GM04503 (cell line): Measurements from ENCODE around the gene VPS13A.

ENCODE experiments used
- DNase-seq: peaks from one replicate; pipeline ENCODE4 v3.0.0-alpha.2; 2012; ENCODE audit warnings: low read depth

Gene VPS13A

GRCh38 chr9:77457916-77458592, 280.7 kb downstream of the VPS13A start:
- DNase-seq, result no peak

- DNase-seq, result no peak
Observed at GRCh38 chr9:77460938-77461337, 283.6 kb downstream of the VPS13A start.

GRCh38 chr9:77462066-77462465, 284.7 kb downstream of the VPS13A start:
- no peak for DNase-seq

GRCh38 chr9:77463151-77463550, 285.8 kb downstream of the VPS13A start:
- DNase-seq, result no peak

- no peak for DNase-seq
Observed at GRCh38 chr9:77464661-77465060, 287.3 kb downstream of the VPS13A start.

- DNase-seq, result no peak
Observed at GRCh38 chr9:77469515-77470231, 292.3 kb downstream of the VPS13A start.
